Body of pancreas (tissue), 4 donors: ENCODE results near the gene EFCAB5.

Source experiments
- CTCF ChIP-seq, 7 experiments: fragments of 450-650 bp in 4 of 7; fragments of 200-600 bp in 3 of 7; sonication (generic) in 3 of 7; IDR thresholded peaks; one replicate each; pipeline ENCODE4 v1.5.1; 2016 to 2019; ENCODE audit warnings: antibody characterized with exemption in 7 of 7
- POLR2A ChIP-seq, 3 donors: fragments of 450-650 bp; IDR thresholded peaks; one replicate each; pipeline ENCODE4 v1.6.1; 2016; ENCODE audit warnings: antibody characterized with exemption in 3 of 3, mild to moderate bottlenecking in 2 of 3

GRCh38 chr17:30082773-30083172 lies 141.3 kb downstream of the EFCAB5 start:
- TF ChIP-seq CTCF (IDR thresholded peaks at IDR 0.05) (no peak), POLR2A (IDR thresholded peaks at IDR 0.05) (no peak)
